Immature natural killer cell (primary cell): ENCODE measurements around the gene HOXA9. TPM values are rescaled to one million over a fixed set of nuclear protein-coding genes. Genes with fewer than 3 reads are reported as not detected.

Source experiments
- DNase-seq, 3 donors: peaks; one replicate each; pipeline ENCODE4 v3.0.0; 2022; ENCODE audit warnings: mixed read lengths in 1 of 3
- H3K27ac Mint-ChIP-seq, 6 donors: one replicate each; pipeline ENCODE4 v1.8.0; 2020; ENCODE audit warnings: mixed read lengths in 6 of 6, mild to moderate bottlenecking in 5 of 6, inconsistent platforms in 4 of 6, moderate library complexity in 3 of 6
- H3K27me3 Mint-ChIP-seq, 3 donors: one replicate each; pipeline ENCODE4 v1.8.0; 2020 to 2021; ENCODE audit warnings: low read depth in 3 of 3, mild to moderate bottlenecking in 3 of 3, mixed read lengths in 3 of 3, moderate library complexity in 3 of 3, inconsistent platforms in 1 of 3
- H3K36me3 Mint-ChIP-seq, 3 donors: one replicate each; pipeline ENCODE4 v1.8.0; 2020; ENCODE audit warnings: mixed read lengths in 3 of 3, inconsistent platforms in 2 of 3, mild to moderate bottlenecking in 2 of 3
- H3K4me1 Mint-ChIP-seq, 2 donors: one replicate each; pipeline ENCODE4 v1.8.0; 2020; ENCODE audit warnings: inconsistent platforms in 2 of 2, mild to moderate bottlenecking in 2 of 2, mixed read lengths in 2 of 2, moderate library complexity in 1 of 2
- H3K4me3 Mint-ChIP-seq, 5 donors: one replicate each; pipeline ENCODE4 v1.8.0; 2020; ENCODE audit warnings: mild to moderate bottlenecking in 5 of 5, mixed read lengths in 5 of 5, inconsistent platforms in 3 of 5, moderate library complexity in 3 of 5
- H3K9me3 Mint-ChIP-seq, 6 donors: one replicate each; pipeline ENCODE4 v1.8.0; 2020; ENCODE audit warnings: mild to moderate bottlenecking in 6 of 6, mixed read lengths in 6 of 6, inconsistent platforms in 4 of 6, moderate library complexity in 3 of 6
- polyA plus RNA-seq, 3 donors: library from polyadenylated mRNA; unstranded; fragments of 300-500 nt; fragmentation: Illumina TruSeq; gene quantifications; one replicate each; pipeline ENCODE4 v1.2.3, GENCODE V29; 2021

The HOXA9 gene
- polyA plus RNA-seq, 3 donors from 2014 or later = 1.6 to 3.1 (median 1.8) TPM

DNA sequence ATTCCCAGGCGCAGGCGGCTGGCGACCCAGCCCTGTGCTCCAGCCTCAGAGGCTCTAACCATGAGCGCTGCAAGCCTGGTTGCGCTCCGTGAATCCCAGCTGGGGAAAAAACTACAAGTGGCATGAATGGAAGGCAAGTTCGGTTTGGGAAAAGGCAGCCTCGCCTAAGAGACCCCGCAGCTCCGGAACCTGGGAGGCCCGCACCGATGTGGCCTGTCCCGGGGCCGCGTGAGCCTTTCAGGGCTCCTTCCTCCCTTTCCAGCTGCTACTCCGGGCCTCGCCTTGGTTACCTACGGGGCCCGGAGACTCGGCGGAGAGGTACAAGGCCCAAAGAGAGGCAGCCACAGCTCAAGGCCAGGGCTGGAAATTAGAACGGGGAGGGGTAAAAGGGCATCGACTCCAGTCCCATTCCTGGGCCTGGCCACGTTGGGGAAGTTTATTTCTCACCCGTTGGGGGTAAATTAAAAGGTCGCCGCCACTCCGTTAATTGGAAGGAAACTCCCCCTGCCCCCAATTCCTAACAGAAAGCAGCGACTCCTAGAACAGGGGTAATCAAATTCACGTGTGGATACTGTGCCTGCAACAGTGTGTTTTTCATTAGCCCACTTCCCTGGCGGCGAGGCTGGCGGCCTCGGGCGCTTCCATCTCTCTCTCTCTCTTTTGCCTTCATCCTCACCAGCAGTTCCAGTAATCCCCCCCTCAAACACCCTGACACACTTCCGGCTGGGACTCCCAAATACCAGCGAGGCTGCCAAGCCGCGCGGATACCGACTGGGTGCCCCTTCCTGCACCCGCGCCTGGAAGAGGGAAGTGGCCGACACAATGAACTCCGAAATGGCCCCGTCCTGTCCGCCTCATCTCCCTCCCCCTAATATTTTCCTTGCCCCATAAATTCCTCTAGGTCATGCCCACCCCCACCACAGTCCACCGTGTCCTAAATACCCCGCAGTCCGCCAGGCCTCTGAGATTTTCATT, 1.5 kb upstream of the HOXA9 start:
- Mint-ChIP-seq H3K36me3 (peaks cover 3 to 5% (median 4%) of the 10 kb centered on the region in 3 donors), H3K27ac (peak overlapping the region in 2 of 6 donors; percentile 29 to 40), H3K4me1 (peaks cover 39 to 67% of the 10 kb centered on the region in 2 donors), H3K27me3 (peaks cover 59 to 82% (median 67%) of the 10 kb centered on the region in 3 donors), H3K9me3 (peaks cover 0 to 2% (median 0%) of the 10 kb centered on the region in 6 donors), H3K4me3 (peak overlapping the region; percentile 44 to 89 (median 69))
- no peak for DNase-seq

DNA sequence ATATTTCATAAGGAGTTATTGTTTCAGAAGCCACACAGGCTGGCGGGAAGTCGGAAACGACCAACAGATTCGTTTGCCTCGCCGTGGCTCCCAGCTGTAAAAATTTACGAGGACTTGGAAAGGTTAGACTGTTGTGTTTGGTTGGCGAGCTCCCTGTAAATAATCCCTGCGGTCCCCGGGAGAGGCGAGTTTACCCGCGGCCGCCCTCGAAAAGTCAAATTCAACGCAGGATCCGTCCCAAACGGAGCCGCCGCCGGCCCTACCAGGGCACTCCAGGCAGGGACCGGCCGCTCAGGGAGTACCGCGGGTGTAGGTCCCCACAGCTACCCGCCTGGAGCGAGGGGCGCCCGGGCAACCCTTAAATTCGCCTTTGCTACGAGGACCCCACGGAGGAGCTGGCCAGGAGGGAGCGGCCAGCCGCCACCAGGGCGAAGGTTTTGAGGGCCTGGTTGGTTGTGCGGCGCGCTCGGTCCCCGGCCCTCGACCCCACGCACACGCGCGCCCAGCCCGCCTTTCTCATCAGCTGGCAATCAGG, 726 bp upstream of the HOXA9 start:
- H3K27me3 Mint-ChIP-seq = peaks cover 54 to 77% (median 64%) of the 10 kb centered on the region in 3 donors
- peak overlapping the region in 4 of 6 donors; percentile 44 to 75 (median 60) for H3K27ac Mint-ChIP-seq
- peaks cover 35 to 62% of the 10 kb centered on the region in 2 donors for H3K4me1 Mint-ChIP-seq
- H3K36me3 Mint-ChIP-seq = peaks cover 0 to 5% (median 3%) of the 10 kb centered on the region in 3 donors
- peak overlapping the region; percentile 74 to 95 (median 89) for H3K4me3 Mint-ChIP-seq
- peaks cover 0 to 2% (median 0%) of the 10 kb centered on the region in 6 donors for H3K9me3 Mint-ChIP-seq
- no peak for DNase-seq

DNA sequence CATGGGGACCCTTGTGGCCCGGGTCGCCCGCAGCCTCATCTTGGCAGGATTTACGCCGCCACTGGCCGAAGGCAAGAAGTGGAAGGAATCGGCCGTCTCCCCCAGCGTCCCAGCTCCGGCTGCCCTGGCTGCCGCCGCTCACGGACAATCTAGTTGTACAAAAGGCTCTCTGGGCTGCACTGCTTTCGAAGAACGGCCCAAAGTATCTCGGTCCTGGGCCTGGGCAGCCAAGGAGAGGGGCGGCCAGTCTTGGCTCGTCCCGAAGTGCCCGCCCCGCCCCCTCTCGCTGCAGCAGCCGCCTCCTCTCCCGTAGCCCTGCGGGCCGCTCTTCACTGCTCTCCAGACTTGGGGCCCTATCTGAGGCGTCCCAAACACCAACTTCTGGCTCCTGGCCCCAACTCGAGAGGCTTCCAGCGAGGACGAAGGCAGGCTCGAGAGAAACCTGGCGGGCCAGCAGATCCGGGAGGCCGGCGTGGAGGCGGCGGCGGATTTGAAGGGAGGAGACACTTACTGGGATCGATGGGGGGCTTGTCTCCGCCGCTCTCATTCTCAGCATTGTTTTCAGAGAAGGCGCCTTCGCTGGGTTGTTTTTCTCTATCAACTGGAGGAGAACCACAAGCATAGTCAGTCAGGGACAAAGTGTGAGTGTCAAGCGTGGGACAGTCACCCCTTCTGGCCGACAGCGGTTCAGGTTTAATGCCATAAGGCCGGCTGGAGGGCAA, 809 bp downstream of the HOXA9 start:
- DNase-seq = no peak
- peak overlapping the region in 2 of 6 donors; percentile 27 to 35 for H3K27ac Mint-ChIP-seq
- peaks cover 50 to 75% (median 64%) of the 10 kb centered on the region in 3 donors for H3K27me3 Mint-ChIP-seq
- H3K9me3 Mint-ChIP-seq = peaks cover 0 to 2% (median 0%) of the 10 kb centered on the region in 6 donors
- H3K36me3 Mint-ChIP-seq = peaks cover 0 to 5% (median 0%) of the 10 kb centered on the region in 3 donors
- H3K4me3 Mint-ChIP-seq = peak overlapping the region; percentile 71 to 95 (median 80)
- H3K4me1 Mint-ChIP-seq = peaks cover 37 to 62% of the 10 kb centered on the region in 2 donors

DNA sequence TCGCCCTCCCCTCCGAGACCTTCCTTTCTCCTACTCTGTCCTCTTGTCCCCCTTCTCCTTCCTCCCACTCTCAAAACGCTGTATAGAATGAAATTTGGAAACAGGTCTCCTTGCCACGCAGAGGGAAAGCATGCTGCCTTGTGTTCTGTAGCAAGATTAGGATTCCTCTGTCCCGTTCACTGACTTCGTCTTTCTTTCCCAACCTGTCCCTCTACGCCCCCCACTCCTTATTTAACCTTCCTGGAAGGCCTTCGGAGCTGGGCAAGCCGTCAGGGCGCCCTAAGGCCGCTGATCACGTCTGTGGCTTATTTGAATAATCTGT, 1.3 kb downstream of the HOXA9 start:
- Mint-ChIP-seq H3K9me3 (peaks cover 0 to 2% (median 0%) of the 10 kb centered on the region in 6 donors), H3K27me3 (peaks cover 50 to 76% (median 64%) of the 10 kb centered on the region in 3 donors), H3K27ac (peak overlapping the region in 2 of 6 donors; percentile 27 to 35), H3K4me3 (peak overlapping the region; percentile 52 to 95 (median 80)), H3K4me1 (peaks cover 36 to 63% of the 10 kb centered on the region in 2 donors), H3K36me3 (peaks cover 0 to 5% (median 0%) of the 10 kb centered on the region in 3 donors)
- no peak for DNase-seq

DNA sequence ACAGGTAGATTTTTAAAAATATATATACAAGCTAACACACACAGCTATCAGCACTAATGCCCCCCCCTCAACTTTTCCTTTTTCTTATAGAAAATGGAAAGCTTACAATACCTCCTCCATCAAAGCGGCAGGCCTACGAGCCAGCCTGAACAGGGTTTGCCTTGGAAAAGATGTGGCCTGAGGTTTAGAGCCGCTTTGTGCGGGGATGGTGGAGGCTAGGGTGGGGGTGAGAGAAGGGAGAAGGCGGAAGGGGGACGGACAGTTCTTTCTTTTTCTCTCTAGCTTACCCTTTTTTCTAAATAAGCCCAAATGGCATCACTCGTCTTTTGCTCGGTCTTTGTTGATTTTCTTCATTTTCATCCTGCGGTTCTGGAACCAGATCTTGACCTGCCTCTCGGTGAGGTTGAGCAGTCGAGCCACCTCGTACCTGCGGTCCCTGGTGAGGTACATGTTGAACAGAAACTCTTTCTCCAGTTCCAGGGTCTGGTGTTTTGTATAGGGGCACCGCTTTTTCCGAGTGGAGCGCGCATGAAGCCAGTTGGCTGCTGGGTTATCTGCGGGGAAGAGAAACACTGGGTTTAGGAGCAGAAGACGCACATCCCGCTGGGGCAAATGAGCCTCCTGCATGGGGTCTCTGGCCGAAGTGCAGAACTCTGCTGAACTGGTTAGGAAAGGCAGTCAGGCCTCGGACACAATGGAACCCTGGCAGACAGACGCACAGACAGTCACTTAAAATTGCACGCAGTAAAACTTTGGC, 1.9 kb downstream of the HOXA9 start:
- Mint-ChIP-seq H3K4me1 (peaks cover 33 to 63% of the 10 kb centered on the region in 2 donors), H3K27me3 (peaks cover 49 to 76% (median 61%) of the 10 kb centered on the region in 3 donors), H3K27ac (peak overlapping the region in 2 of 6 donors; percentile 35 to 42), H3K36me3 (peaks cover 0 to under 1% (median 0%) of the 10 kb centered on the region in 3 donors), H3K9me3 (peaks cover 0 to 2% (median 0%) of the 10 kb centered on the region in 6 donors), H3K4me3 (peak overlapping the region; percentile 49 to 95 (median 80))
- no peak for DNase-seq

DNA sequence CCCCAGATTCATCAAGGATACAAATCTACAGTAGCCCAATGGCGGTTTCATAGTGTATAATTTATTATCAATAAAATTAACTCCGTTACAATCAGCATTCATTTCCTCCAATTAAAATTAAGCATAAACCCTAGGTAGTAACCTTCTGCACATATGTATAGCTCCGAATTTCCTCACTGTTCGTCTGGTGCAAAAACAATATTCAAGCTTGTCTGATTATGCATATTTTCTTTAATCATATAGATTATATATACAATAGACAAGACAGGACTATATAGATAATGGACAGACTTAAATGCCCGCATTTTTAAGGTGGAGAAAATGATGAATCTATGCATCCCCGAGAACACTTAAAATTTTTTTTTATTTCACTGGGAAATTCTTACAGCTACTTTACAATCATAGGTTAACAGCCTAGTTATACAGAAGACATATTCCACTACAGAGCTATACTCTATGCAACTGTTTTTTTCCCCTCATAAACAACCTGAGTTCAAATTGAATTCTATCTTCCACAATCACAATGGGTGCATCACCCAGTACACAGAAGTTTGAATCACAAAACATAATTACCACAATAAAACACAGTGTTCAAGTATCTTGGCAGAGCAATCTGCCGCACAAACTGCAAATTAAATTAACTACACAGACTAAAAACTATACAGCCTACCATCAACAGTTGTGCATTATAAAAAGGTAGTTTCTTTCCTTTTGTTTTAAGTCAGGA, 2.6 kb downstream of the HOXA9 start:
- DNase-seq = no peak
- no peak overlapping the region for H3K4me3 Mint-ChIP-seq
- peaks cover 0 to 3% (median 0%) of the 10 kb centered on the region in 6 donors for H3K9me3 Mint-ChIP-seq
- peaks cover 49 to 76% (median 60%) of the 10 kb centered on the region in 3 donors for H3K27me3 Mint-ChIP-seq
- no peak overlapping the region for H3K27ac Mint-ChIP-seq
- no peaks in the 10 kb centered on the region for H3K36me3 Mint-ChIP-seq
- H3K4me1 Mint-ChIP-seq = peaks cover 29 to 58% of the 10 kb centered on the region in 2 donors

DNA sequence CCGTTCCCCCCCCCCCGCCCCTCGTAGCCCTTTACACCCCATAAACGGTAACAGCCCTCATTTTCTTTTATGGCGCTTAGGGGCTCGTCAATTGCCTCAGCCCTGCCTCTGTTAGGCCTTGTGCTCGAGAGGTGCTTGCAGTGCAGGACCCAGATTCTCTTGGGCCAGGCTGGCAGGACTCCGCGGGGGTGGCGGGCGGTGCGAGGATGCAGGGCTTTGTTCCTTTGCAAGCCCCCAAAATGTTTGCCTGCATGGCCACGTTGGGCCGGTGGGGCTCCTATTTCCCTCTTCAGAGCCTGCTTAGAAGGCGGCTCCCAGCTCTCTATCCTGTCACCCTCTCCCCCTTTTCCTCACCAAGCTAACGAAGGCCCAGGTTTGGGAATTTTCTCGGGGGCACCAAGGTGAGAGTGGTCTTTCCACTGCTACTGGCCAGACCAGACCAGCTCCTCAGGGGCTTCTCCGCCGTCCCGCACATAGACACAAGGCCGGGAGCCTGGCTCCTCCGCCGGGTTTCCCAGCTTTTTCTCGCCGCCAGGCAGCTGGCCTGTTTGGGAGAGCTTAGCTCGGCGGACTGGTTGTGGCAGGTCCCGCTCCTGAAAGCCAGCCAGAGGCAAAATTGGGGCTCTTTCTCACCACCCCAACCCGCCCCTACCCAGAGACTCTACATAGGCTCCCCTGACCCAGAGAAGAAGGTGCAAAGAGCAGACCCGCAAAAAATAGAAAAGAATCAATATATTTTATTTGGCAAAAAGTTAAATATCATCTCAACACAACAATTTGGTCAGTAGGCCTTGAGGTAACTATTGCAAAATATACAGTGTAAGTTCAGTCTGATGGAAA, 3.4 kb downstream of the HOXA9 start:
- DNase-seq = no peak
- H3K27ac Mint-ChIP-seq = no peak overlapping the region
- no peak overlapping the region for H3K4me3 Mint-ChIP-seq
- H3K36me3 Mint-ChIP-seq = no peaks in the 10 kb centered on the region
- peaks cover 50 to 76% (median 62%) of the 10 kb centered on the region in 3 donors for H3K27me3 Mint-ChIP-seq
- peaks cover 0 to 3% (median 0%) of the 10 kb centered on the region in 6 donors for H3K9me3 Mint-ChIP-seq
- H3K4me1 Mint-ChIP-seq = peaks cover 27 to 54% of the 10 kb centered on the region in 2 donors

DNA sequence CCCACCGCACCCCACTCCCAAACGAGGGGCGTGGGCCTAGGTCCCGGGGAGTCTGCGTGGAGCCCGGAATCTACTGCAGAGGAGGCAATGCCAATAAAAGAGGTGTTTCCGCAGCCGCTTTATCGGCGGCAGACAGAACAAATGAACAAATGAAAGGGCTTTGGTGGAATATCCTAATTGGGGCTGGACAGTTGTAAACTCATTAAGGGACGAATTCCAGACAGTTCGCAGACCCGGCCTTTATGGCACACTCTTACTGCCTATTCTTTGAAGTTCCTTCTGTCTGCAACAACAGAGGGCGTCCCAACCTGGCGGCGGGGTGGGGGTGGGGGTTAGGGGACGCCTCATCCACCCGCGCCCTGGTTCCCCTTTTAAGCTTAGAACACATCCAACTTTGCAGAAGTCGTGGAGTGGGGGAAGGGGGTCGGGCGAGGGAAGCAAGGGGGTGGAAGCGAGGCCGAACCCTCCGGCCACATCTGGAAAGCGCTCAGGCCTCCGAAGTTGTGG, 4.1 kb downstream of the HOXA9 start:
- DNase-seq = no peak
- Mint-ChIP-seq H3K4me3 (peak overlapping the region; percentile 74 to 88 (median 81)), H3K27me3 (peaks cover 54 to 76% (median 63%) of the 10 kb centered on the region in 3 donors), H3K4me1 (peaks cover 30 to 58% of the 10 kb centered on the region in 2 donors), H3K36me3 (no peaks in the 10 kb centered on the region), H3K9me3 (peaks cover 0 to 3% (median 0%) of the 10 kb centered on the region in 6 donors), H3K27ac (no peak overlapping the region)

DNA sequence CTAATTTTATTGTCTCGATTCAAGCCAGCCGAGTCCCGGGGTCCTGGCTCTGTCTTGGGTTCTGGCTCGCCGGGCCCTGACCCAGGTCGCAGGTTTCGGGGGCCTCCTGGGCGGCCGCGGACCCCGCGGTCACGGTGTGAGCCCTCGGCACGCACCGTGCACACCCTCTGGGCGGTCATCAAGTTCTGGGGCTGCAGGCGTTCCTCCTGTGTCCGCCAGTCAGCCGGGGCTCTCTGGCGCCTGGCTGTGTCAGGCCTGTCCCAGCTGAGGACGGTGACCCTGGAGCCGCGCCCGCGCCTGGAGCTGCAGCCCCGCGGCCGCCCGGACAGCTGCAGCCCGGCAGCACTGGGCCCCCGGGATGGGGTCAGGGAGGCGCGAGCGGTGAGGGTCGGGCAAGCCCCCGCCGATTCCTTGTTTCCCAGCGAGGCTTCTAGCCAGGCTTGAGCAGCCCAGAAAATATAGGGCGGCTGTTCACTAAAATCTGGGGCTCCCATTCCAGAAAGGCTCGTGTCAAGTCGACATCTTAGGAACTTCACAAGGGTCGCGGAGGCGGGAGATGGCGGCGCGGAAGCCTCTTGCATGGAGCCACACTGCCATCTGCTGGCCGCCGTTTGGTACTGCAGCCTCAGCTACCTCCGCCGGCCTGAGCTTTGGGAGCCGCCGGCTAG, 4.7 kb downstream of the HOXA9 start:
- H3K4me3 Mint-ChIP-seq = peak overlapping the region; percentile 74 to 88 (median 82)
- H3K4me1 Mint-ChIP-seq = peaks cover 29 to 59% of the 10 kb centered on the region in 2 donors
- H3K27ac Mint-ChIP-seq = peak overlapping the region in 1 of 6 donors; percentile 30
- DNase-seq = peak; percentile 82 to 86 (median 85)
- peaks cover 0 to 3% (median 0%) of the 10 kb centered on the region in 6 donors for H3K9me3 Mint-ChIP-seq
- peaks cover 55 to 76% (median 63%) of the 10 kb centered on the region in 3 donors for H3K27me3 Mint-ChIP-seq
- no peaks in the 10 kb centered on the region for H3K36me3 Mint-ChIP-seq

DNA sequence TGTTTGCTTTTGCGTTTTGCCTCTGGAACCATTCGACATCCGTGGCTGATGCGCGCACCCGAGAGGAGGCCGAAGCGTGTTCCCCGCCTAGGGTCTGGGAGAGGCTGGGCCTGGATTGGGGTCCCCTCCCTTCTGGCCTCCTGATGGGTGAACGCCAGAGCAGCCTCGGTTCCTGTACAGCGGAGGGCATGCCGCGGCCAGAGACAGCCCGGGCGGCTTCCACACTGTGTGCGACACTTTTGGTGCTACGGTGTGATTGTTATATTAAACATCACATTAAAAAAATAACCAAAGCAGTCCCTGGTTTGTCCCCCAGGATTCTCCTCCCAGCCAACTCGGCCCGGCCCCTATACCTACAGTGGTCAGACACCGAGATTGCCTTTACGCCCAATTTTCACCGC, 5.2 kb downstream of the HOXA9 start:
- no peak for DNase-seq
- Mint-ChIP-seq H3K4me3 (peak overlapping the region; percentile 74 to 82 (median 81)), H3K36me3 (no peaks in the 10 kb centered on the region), H3K27me3 (peaks cover 55 to 76% (median 64%) of the 10 kb centered on the region in 3 donors), H3K4me1 (peaks cover 30 to 60% of the 10 kb centered on the region in 2 donors), H3K27ac (no peak overlapping the region), H3K9me3 (peaks cover 0 to 3% (median 0%) of the 10 kb centered on the region in 6 donors)
